ENCODE measurements around the gene RNLS. TPM values are rescaled to one million over a fixed set of nuclear protein-coding genes. Genes with fewer than 3 reads are reported as not detected.
"Not testable (repeated sequence)": the region's sequence is repeated elsewhere in the genome, so short reads cannot be mapped to it uniquely, and the experiment has no call there.

The RNLS gene
- total RNA-seq, 2 experiments from 2014 or later = 1.3 to 2.2 TPM

DNA sequence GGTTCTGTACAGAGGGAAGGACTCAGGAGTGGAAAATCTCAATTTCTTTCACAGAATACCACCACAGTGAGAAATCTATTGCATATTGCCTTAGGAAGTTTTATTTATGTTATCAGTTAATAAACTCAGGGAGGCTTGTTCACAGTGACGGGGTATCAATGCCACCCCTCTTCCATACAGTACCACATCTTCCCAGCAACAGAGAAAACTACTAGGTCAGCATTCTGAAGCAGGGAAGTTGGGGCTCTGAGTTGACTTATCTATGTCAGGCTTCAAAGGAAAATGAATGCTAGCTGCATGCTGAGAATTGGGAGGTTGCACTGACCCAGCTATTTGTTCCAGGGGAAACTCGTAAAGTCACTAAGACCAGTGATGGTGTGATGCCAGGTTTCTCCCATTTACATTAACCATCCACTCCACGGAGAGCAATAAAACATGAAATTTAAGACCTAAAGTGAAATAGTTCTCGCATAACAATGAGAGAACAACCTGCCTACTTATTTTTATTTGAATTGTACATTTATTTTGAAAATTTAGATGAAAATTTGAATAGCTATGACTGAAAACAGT is 266.7 kb downstream of the RNLS start:
- CTCF ChIA-PET = no interaction called here
- H3K36me3 Mint-ChIP-seq (ENCODE audit: low read depth) = peaks cover 37% of the 10 kb centered on the region
- POLR2A ChIA-PET = interaction anchor here (1.9 kb wide), 1 partner anchor 454 kb away, joined by 7 read pairs; no protein-coding TSS in a partner anchor
- H3K27ac Mint-ChIP-seq = no peak overlapping the region
- H3K27me3 Mint-ChIP-seq = peaks cover 2% of the 10 kb centered on the region
- no peak overlapping the region for H3K4me3 Mint-ChIP-seq
- H3K4me1 Mint-ChIP-seq = peaks cover 5% of the 10 kb centered on the region
- no peak for DNase-seq
- peaks cover 34% of the 10 kb centered on the region for H3K9me3 Mint-ChIP-seq

DNA sequence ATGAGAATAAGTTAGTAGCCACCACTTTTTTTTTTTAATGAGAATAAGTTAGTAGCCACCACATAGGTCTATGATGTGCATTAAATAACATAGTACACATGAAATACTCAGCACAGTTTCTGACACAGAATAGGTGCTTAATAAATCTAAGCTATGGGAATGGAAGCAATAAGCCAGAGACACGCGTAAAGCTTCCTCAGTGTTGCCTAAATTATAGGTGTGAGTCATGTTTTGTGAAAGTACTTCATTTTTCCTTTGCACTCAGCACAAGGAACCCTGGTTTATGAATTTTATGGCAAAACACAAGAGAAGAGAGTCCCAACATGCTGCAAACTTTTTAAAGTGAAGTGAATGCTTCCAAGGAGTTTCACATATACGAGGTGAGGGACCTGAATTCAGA is 267.4 kb downstream of the RNLS start:
- Mint-ChIP-seq H3K4me1 (peaks cover 5% of the 10 kb centered on the region), H3K4me3 (no peak overlapping the region), H3K36me3 (ENCODE audit: low read depth) (peaks cover 31% of the 10 kb centered on the region), H3K9me3 (peaks cover 28% of the 10 kb centered on the region), H3K27me3 (peaks cover 2% of the 10 kb centered on the region), H3K27ac (no peak overlapping the region)
- ChIA-PET CTCF (no interaction called here), POLR2A (interaction anchor here (1.9 kb wide), 1 partner anchor 454 kb away, joined by 7 read pairs; no protein-coding TSS in a partner anchor)
- DNase-seq = no peak

DNA sequence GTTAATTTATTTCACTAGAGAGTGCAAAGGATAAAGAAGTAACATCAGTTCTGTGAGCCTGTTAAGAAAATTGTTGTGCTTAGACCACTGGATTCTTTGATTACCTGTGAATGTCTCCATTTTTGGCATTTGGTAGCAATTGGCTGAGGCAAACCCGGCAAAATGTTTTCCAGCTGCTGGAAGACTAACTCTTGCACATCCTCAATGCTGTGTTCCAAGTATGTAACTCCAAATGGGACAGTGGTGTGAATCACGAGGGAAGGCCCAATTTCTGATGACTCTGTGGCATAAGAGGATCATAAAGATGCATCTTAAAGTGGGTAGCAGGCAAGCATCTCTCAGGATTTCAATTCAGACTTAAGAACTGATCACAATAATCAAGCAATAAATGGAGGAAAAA is 268.8 kb downstream of the RNLS start:
- POLR2A ChIA-PET = no interaction called here
- no peak for DNase-seq
- H3K9me3 Mint-ChIP-seq = peaks cover 14% of the 10 kb centered on the region
- peaks cover 2% of the 10 kb centered on the region for H3K27me3 Mint-ChIP-seq
- H3K4me3 Mint-ChIP-seq = no peak overlapping the region
- peaks cover 17% of the 10 kb centered on the region for H3K36me3 Mint-ChIP-seq (ENCODE audit: low read depth)
- CTCF ChIA-PET = no interaction called here
- H3K27ac Mint-ChIP-seq = no peak overlapping the region
- H3K4me1 Mint-ChIP-seq = peaks cover 5% of the 10 kb centered on the region

DNA sequence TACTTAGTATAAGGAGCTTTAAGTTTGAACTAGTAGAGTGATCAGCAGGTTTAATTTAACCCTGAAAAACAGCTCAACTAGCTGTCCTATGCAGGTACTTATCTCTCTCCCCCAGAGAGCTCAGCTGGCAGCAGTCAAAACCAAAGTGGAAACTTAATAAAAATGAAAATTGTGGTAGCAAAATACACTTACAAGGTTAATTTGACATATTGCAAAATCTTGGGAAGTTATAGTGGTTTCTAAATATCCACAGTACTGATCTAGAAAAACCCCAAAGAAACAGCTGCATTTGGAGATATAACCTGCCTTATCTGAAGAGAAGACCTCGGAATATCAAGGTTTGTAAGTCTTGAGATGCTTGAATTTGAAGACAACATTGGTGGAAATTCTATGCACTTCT is 269.2 kb downstream of the RNLS start:
- POLR2A ChIA-PET = no interaction called here
- H3K27me3 Mint-ChIP-seq = peaks cover 2% of the 10 kb centered on the region
- H3K36me3 Mint-ChIP-seq (ENCODE audit: low read depth) = peaks cover 13% of the 10 kb centered on the region
- DNase-seq = no peak
- CTCF ChIA-PET = interaction anchor here (1.2 kb wide), 1 partner anchor 11 kb away, joined by 3 read pairs; no protein-coding TSS in a partner anchor
- peaks cover 9% of the 10 kb centered on the region for H3K9me3 Mint-ChIP-seq
- H3K4me3 Mint-ChIP-seq = no peak overlapping the region
- H3K4me1 Mint-ChIP-seq = peaks cover 5% of the 10 kb centered on the region
- H3K27ac Mint-ChIP-seq = no peak overlapping the region

DNA sequence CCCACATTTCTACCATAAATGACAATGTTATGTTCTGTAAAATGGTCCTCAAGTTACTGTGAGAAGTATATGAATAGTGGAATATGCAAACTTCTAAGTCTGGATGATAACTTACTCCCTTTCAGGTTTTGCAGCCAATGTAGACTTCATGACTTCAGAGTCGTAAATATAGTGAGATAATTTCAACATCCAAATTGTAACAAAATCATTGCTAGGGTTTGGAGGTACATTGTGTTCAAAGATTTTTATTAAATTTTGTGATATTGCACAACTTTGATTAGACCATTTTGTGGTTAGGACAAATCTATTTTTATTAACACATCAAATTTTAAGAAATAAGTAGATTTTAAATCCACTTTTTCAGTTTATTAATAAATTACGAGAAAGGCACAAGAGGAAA is 270.3 kb downstream of the RNLS start:
- Mint-ChIP-seq H3K27me3 (peaks cover 2% of the 10 kb centered on the region), H3K27ac (no peak overlapping the region), H3K9me3 (peaks cover 3% of the 10 kb centered on the region), H3K36me3 (ENCODE audit: low read depth) (peaks cover 7% of the 10 kb centered on the region), H3K4me3 (no peak overlapping the region), H3K4me1 (peaks cover 5% of the 10 kb centered on the region)
- POLR2A ChIA-PET = no interaction called here
- DNase-seq = no peak
- CTCF ChIA-PET = interaction anchor here (1.2 kb wide), 1 partner anchor 10 kb away, joined by 3 read pairs; no protein-coding TSS in a partner anchor

DNA sequence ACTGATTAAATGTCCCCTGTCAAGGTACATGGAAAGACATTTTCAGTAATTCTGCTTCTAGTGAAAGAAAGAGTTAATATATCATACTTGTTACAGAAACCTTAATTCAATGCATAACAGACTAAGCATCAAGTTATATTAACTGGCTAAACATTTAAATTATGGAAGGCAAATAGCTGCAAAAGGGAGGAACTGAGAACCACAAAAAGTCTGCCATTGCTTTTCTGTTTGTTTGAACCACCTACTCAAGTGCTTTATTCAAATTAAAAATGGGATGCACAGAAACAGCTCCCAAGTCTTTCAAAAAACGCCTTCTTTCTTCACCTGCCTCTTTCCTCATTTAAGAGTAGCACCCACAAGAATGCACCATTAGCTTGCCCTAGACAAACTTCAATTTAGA is 271.9 kb downstream of the RNLS start:
- H3K36me3 Mint-ChIP-seq (ENCODE audit: low read depth) = no peaks in the 10 kb centered on the region
- POLR2A ChIA-PET = no interaction called here
- no peak for DNase-seq
- H3K4me1 Mint-ChIP-seq = peaks cover 5% of the 10 kb centered on the region
- CTCF ChIA-PET = no interaction called here
- H3K9me3 Mint-ChIP-seq = peaks cover 2% of the 10 kb centered on the region
- H3K27me3 Mint-ChIP-seq = no peaks in the 10 kb centered on the region
- H3K4me3 Mint-ChIP-seq = no peak overlapping the region
- H3K27ac Mint-ChIP-seq = no peak overlapping the region

DNA sequence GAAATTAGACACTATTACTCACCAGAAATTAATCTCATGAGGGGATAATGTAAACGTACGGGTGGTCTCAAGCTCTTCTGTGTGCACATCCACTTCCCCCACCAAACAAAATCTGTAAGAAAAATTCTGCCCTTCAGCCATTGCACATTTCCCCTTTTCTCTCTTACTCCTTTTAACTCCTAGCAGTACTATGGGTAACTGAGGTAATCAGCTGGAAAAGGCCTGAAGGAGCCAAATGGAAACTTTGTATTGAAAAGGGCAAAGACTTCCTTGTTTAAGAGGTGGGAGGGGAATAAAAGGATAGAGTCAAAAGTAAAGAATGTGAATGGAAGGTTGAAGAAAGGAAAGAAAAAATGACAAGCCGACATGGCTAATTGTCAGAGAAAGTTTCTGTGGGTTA is 273.8 kb downstream of the RNLS start:
- peaks cover 11% of the 10 kb centered on the region for H3K36me3 Mint-ChIP-seq (ENCODE audit: low read depth)
- ChIA-PET POLR2A (no interaction called here), CTCF (no interaction called here)
- H3K4me3 Mint-ChIP-seq = no peak overlapping the region
- DNase-seq = no peak
- H3K4me1 Mint-ChIP-seq = peaks cover 5% of the 10 kb centered on the region
- H3K27me3 Mint-ChIP-seq = peaks cover 8% of the 10 kb centered on the region
- H3K27ac Mint-ChIP-seq = no peak overlapping the region
- H3K9me3 Mint-ChIP-seq = peaks cover 5% of the 10 kb centered on the region

DNA sequence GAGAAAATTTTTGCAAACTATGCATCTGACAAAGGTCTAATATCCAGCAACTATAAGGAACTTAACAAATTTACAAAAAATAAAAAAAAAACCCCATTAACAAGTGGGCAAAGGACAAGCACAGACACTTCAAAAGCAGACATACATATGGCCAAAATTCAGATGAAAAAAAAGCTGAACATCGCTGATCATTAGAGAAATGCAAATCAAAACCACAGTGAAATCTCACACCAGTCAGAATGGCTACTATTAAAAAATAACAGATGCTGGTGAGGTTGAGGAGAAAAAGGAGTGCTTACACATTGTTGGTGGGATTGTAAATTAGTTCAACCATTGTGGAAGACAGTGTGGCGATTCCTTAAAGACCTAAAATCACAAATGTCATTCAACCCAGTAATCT is 274.8 kb downstream of the RNLS start:
- H3K4me1 Mint-ChIP-seq, DNase-seq, POLR2A ChIA-PET, H3K9me3 Mint-ChIP-seq, H3K27me3 Mint-ChIP-seq, CTCF ChIA-PET, H3K4me3 Mint-ChIP-seq, H3K27ac Mint-ChIP-seq: not testable (repeated sequence)
- H3K36me3 Mint-ChIP-seq (ENCODE audit: low read depth) = peaks cover 13% of the 10 kb centered on the region

DNA sequence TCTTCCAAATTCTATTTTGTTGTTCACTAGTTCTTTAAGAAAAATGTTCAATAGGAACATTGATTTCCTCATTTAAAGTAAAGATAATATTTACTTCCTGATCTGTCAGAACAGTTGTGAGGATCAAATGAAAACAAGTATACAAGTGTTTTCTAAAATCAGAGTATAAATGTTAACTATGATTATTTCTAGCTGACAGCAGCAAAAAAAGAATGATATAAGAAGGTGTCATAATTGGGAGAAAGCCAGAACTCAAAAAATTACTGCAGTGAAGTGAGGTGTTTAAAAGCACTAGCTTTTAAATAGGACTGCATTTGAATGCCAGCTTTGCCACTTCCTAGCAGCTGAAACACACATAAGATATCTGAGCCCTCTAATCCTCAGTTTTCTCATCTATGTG is 283.3 kb downstream of the RNLS start:
- Mint-ChIP-seq H3K9me3 (peaks cover 6% of the 10 kb centered on the region), H3K27me3 (peaks cover 1% of the 10 kb centered on the region), H3K4me1 (no peaks in the 10 kb centered on the region), H3K36me3 (ENCODE audit: low read depth) (peaks cover 11% of the 10 kb centered on the region), H3K27ac (no peak overlapping the region), H3K4me3 (no peak overlapping the region)
- no peak for DNase-seq
- ChIA-PET CTCF (interaction anchor here (1.4 kb wide), 1 partner anchor 19 kb away, joined by 4 read pairs; no protein-coding TSS in a partner anchor), POLR2A (no interaction called here)

DNA sequence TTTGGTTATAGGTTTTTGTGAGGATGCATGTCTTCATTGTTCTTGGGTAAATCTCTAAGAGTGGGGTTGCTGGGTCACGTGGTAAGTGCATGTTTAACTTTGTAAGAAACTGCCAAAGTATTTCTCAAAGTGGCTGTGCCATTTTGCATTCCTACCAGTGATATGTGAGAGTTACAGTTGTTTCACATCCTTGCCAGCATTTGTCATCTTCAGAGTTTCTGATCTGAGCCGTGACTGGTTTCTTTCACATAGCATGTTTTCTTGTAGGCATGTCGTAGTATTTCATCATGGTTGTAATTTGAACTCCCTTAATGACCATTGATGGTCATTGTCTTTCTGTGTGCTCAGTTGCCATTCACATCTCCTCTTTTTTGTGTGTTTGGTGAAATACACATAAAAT is 286.0 kb downstream of the RNLS start:
- DNase-seq = no peak
- POLR2A ChIA-PET = no interaction called here
- Mint-ChIP-seq H3K4me3 (no peak overlapping the region), H3K4me1 (peaks cover 3% of the 10 kb centered on the region), H3K27me3 (no peaks in the 10 kb centered on the region), H3K27ac (no peak overlapping the region), H3K36me3 (ENCODE audit: low read depth) (peaks cover 6% of the 10 kb centered on the region), H3K9me3 (no peaks in the 10 kb centered on the region)
- CTCF ChIA-PET = no interaction called here

DNA sequence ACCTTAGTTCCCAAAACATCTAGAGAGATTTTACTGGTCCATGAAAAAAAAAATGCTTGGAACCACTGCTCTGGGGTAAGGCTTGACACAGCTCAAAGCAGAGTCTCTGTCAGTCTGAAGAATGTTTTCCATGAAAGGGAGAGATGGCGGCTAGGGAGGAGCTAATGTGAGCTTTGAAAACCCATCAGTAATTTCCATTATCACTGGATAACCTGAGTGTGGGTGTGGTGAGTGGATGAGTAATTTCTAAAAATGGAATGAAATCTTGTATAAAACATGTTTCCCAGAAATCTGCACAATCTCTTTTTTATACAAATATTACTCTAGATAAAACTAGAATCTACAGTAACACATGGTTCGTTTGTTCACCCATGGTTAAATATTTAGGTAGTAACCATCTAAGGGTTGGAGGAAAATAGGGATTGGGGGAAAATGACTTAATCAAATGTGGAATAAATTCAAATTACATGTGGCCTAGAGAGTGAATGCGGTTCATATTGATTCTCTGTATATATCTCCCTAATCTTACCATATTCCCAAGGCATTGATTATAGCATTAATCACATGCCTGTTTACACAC is 289.4 kb downstream of the RNLS start:
- Mint-ChIP-seq H3K9me3 (no peaks in the 10 kb centered on the region), H3K27me3 (no peaks in the 10 kb centered on the region), H3K4me3 (no peak overlapping the region), H3K27ac (no peak overlapping the region), H3K36me3 (ENCODE audit: low read depth) (peaks cover 6% of the 10 kb centered on the region), H3K4me1 (peaks cover 6% of the 10 kb centered on the region)
- CTCF ChIA-PET = interaction anchor here (1.2 kb wide), 1 partner anchor 10 kb away, joined by 5 read pairs; no protein-coding TSS in a partner anchor
- POLR2A ChIA-PET = no interaction called here
- DNase-seq = no peak

DNA sequence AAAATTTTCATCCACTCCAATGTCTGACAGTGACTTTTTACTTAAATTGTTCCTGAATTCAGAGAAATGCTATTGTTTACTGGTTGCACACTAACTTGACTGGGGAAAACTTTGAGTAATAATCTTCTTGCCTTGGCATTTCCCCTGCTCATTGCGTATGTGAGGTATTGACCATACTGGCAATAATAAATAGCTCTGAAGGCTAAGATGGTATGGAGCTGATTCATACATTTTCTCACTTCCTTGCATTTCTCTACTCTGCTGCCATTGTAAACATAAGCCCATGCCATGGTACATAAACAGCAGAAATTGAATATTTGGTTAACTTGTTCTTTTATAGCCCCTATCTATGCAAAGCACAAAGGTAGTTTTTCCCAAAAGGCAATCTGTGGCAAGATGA is 290.0 kb downstream of the RNLS start:
- no peaks in the 10 kb centered on the region for H3K36me3 Mint-ChIP-seq (ENCODE audit: low read depth)
- H3K4me3 Mint-ChIP-seq = no peak overlapping the region
- H3K27me3 Mint-ChIP-seq = no peaks in the 10 kb centered on the region
- no peaks in the 10 kb centered on the region for H3K9me3 Mint-ChIP-seq
- POLR2A ChIA-PET = no interaction called here
- H3K27ac Mint-ChIP-seq = no peak overlapping the region
- DNase-seq = no peak
- peaks cover 10% of the 10 kb centered on the region for H3K4me1 Mint-ChIP-seq
- CTCF ChIA-PET = interaction anchor here (1.2 kb wide), 1 partner anchor 11 kb away, joined by 5 read pairs; no protein-coding TSS in a partner anchor

DNA sequence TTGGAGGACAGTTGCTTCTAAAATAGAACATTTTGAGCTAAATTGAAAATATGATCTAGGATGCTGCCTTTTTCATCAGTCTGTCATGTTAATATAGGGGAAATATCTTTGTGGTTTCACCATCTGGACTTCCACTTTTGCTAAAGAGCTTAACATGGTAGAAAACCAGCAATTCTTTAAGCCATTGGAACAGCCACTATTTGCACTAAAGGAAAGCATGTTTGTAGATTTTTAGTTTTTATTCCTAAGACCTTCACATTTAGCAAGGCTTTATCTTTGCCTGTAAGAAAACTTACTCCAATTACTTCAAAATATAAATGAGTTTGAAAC is 291.0 kb downstream of the RNLS start:
- ChIA-PET POLR2A (no interaction called here), CTCF (no interaction called here)
- Mint-ChIP-seq H3K4me3 (no peak overlapping the region), H3K4me1 (peaks cover 10% of the 10 kb centered on the region), H3K9me3 (no peaks in the 10 kb centered on the region), H3K36me3 (ENCODE audit: low read depth) (no peaks in the 10 kb centered on the region), H3K27me3 (no peaks in the 10 kb centered on the region), H3K27ac (no peak overlapping the region)
- DNase-seq = no peak

Measured in activated CD4-positive, alpha-beta memory T cell treated with anti-CD3 and anti-CD28 coated beads, Interleukin-2, amount 10 ng/mL, durations not matched to agents 7 days and 5 days (primary cell).